ENCODE measurements around the gene GRAMD2A.

- TF ChIP-seq CTCF (IDR thresholded peaks at IDR 0.05) (no peak), ZFX (IDR thresholded peaks at IDR 0.05; ENCODE audit: borderline replicate concordance) (no peak)
These were observed 65.7 kb downstream of the GRAMD2A start for GRCh38 chr15:72131922-72132321.

Data from 22Rv1 (cell line).